ENCODE data around the gene STX18.

- TF ChIP-seq CTCF (IDR thresholded peaks at IDR 0.05) (no peak), POLR2A (IDR thresholded peaks at IDR 0.05) (no peak)
Observed at GRCh38 chr4:4518747-4519146, 23.1 kb downstream of the STX18 start.

Measured in thyroid gland (tissue), 4 donors.